GM23248 (cell line): Measurements from ENCODE around the gene SETX.

Source experiments
- EZH2 ChIP-seq: fragments of 200-600 bp; sonication (generic); IDR thresholded peaks from 2 replicates; pipeline ENCODE4 v1.6.1; 2018; ENCODE audit warnings: antibody characterized with exemption, mild to moderate bottlenecking; ENCODE audit not compliant: insufficient read depth, poor library complexity, severe bottlenecking
- EZH2phosphoT487 ChIP-seq: fragments of 200-600 bp; sonication (generic); IDR thresholded peaks from 2 replicates; pipeline ENCODE4 v1.6.1; 2018; ENCODE audit warnings: antibody characterized with exemption, moderate library complexity, mild to moderate bottlenecking, low read depth; ENCODE audit not compliant: insufficient read depth

- no peak for TF ChIP-seq EZH2phosphoT487
- TF ChIP-seq EZH2, result no peak
Measured at GRCh38 chr9:132244582-132245455, 110.0 kb downstream of the SETX start.
